Neural progenitor cell (in vitro differentiated cells): ENCODE measurements around the gene DNM1L. TPM values are rescaled to one million over a fixed set of nuclear protein-coding genes. Genes with fewer than 3 reads are reported as not detected.

Experiments
- DNase-seq: peaks from one replicate; pipeline ENCODE4 v3.0.0-alpha.2; 2016; ENCODE audit warnings: low spot score
- H2AFZ ChIP-seq: fragments of 200-600 bp; sonication (generic); replicated peaks from 2 replicates; pipeline ENCODE4 v1.6.1; 2016; ENCODE audit warnings: antibody characterized with exemption
- H3F3A ChIP-seq: fragments of 200-600 bp; sonication (generic); 2 replicates; pipeline ENCODE4 v1.6.1; 2016; ENCODE audit warnings: antibody characterized with exemption, low read depth
- H3K27ac ChIP-seq: fragments of 200-600 bp; sonication (generic); 2 replicates; pipeline ENCODE4 v1.5.1; 2016; ENCODE audit warnings: mild to moderate bottlenecking
- H3K27me3 ChIP-seq: fragments of 200-600 bp; sonication (generic); 2 replicates; pipeline ENCODE4 v1.6.1; 2016; ENCODE audit warnings: mild to moderate bottlenecking, moderate library complexity
- H3K36me3 ChIP-seq: fragments of 200-600 bp; sonication (generic); 2 replicates; pipeline ENCODE4 v1.5.1; 2016
- H3K4me1 ChIP-seq: fragments of 200-600 bp; sonication (generic); 2 replicates; pipeline ENCODE4 v1.6.1; 2016; ENCODE audit warnings: mixed run types
- H3K4me2 ChIP-seq: fragments of 200-600 bp; sonication (generic); 2 replicates; pipeline ENCODE4 v1.6.1; 2016
- H3K4me3 ChIP-seq: fragments of 200-600 bp; sonication (generic); 2 replicates; pipeline ENCODE4 v1.5.1; 2016
- H3K79me2 ChIP-seq: fragments of 200-600 bp; sonication (generic); 2 replicates; pipeline ENCODE4 v1.6.1; 2016; ENCODE audit warnings: low read depth
- H3K9ac ChIP-seq: fragments of 200-600 bp; sonication (generic); 2 replicates; pipeline ENCODE4 v1.6.1; 2016
- H3K9me3 ChIP-seq: fragments of 200-600 bp; sonication (generic); 2 replicates; pipeline ENCODE4 v1.5.1; 2016; ENCODE audit warnings: low read depth
- H4K20me1 ChIP-seq: fragments of 200-600 bp; sonication (generic); 2 replicates; pipeline ENCODE4 v1.6.1; 2016; ENCODE audit warnings: low read depth
- H3K27ac Mint-ChIP-seq: 3 replicates; pipeline ENCODE4 v1.8.0; 2021; ENCODE audit warnings: mixed read lengths
- H3K27me3 Mint-ChIP-seq: 2 replicates; pipeline ENCODE4 v1.8.0; 2022; ENCODE audit warnings: low read depth, mild to moderate bottlenecking, inconsistent platforms, moderate library complexity, mixed read lengths; ENCODE audit not compliant: insufficient read depth
- H3K36me3 Mint-ChIP-seq: 3 replicates; pipeline ENCODE4 v1.8.0; 2021; ENCODE audit warnings: mixed read lengths
- H3K4me1 Mint-ChIP-seq: 3 replicates; pipeline ENCODE4 v1.8.0; 2021; ENCODE audit warnings: mixed read lengths
- H3K4me3 Mint-ChIP-seq: 3 replicates; pipeline ENCODE4 v1.8.0; 2021; ENCODE audit warnings: mild to moderate bottlenecking, moderate library complexity, mixed read lengths
- H3K9me3 Mint-ChIP-seq: 3 replicates; pipeline ENCODE4 v1.8.0; 2020; ENCODE audit warnings: mixed read lengths
- EZH2 ChIP-seq: fragments of 200-600 bp; sonication (generic); IDR thresholded peaks from 2 replicates; pipeline ENCODE4 v1.6.1; 2017; ENCODE audit warnings: antibody characterized with exemption, mild to moderate bottlenecking, moderate library complexity
- EZH2phosphoT487 ChIP-seq: fragments of 200-600 bp; sonication (generic); IDR thresholded peaks from 2 replicates; pipeline ENCODE4 v1.6.1; 2017; ENCODE audit warnings: antibody characterized with exemption
- total RNA-seq: library from RNA; depleted of rRNA; stranded (reverse); fragments of >200 nt; gene quantifications from 2 replicates; pipeline ENCODE4 v1.2.3, GENCODE V29; 2015; ENCODE audit warnings: low replicate concordance
- TF ChIP-seq, protein P1 (sequence below): fragments of 200-600 bp; sonication (generic); IDR thresholded peaks from 2 replicates; pipeline ENCODE4 v1.5.1; 2017; ENCODE audit warnings: antibody characterized with exemption, mild to moderate bottlenecking

DNM1L gene
- total RNA-seq, 1 donor from 2014 or later, result 133 TPM

- Histone ChIP-seq H3K4me3 (no peak overlapping the region), H3K4me1 (peaks cover 6% of the 10 kb centered on the region), H2AFZ (no peak overlapping the region), H3K27ac (no peak overlapping the region), H3K4me2 (no peak overlapping the region), H3F3A (peaks cover 21% of the 10 kb centered on the region), H3K9me3 (no peaks in the 10 kb centered on the region), H3K27me3 (no peaks in the 10 kb centered on the region), H3K79me2 (no peaks in the 10 kb centered on the region), H4K20me1 (peaks cover 9% of the 10 kb centered on the region), H3K36me3 (peaks cover 36% of the 10 kb centered on the region), H3K9ac (no peak overlapping the region)
- H3K4me1 Mint-ChIP-seq, result no peaks in the 10 kb centered on the region
- H3K27ac Mint-ChIP-seq, result no peak overlapping the region
- no peaks in the 10 kb centered on the region for H3K27me3 Mint-ChIP-seq
- H3K4me3 Mint-ChIP-seq, result no peak overlapping the region
- H3K36me3 Mint-ChIP-seq, result peaks cover 26% of the 10 kb centered on the region
- TF ChIP-seq EZH2phosphoT487, result no peak
- no peak for TF ChIP-seq EZH2
- TF ChIP-seq, protein P1, sequence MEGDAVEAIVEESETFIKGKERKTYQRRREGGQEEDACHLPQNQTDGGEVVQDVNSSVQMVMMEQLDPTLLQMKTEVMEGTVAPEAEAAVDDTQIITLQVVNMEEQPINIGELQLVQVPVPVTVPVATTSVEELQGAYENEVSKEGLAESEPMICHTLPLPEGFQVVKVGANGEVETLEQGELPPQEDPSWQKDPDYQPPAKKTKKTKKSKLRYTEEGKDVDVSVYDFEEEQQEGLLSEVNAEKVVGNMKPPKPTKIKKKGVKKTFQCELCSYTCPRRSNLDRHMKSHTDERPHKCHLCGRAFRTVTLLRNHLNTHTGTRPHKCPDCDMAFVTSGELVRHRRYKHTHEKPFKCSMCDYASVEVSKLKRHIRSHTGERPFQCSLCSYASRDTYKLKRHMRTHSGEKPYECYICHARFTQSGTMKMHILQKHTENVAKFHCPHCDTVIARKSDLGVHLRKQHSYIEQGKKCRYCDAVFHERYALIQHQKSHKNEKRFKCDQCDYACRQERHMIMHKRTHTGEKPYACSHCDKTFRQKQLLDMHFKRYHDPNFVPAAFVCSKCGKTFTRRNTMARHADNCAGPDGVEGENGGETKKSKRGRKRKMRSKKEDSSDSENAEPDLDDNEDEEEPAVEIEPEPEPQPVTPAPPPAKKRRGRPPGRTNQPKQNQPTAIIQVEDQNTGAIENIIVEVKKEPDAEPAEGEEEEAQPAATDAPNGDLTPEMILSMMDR, result no peak
- H3K9me3 Mint-ChIP-seq, result no peaks in the 10 kb centered on the region
- DNase-seq, result no peak
Observed at GRCh38 chr12:32743264-32743663, 64.2 kb downstream of the DNM1L start.

- peak overlapping the region; percentile 96 for H3K4me2 ChIP-seq
- H3K4me1 ChIP-seq, result peaks cover 17% of the 10 kb centered on the region
- no peak for TF ChIP-seq EZH2
- no peak for TF ChIP-seq EZH2phosphoT487
- TF ChIP-seq, protein P1, result no peak
- H3K79me2 ChIP-seq, result peaks cover 30% of the 10 kb centered on the region
- H3K27ac ChIP-seq, result no peak overlapping the region
- peaks cover 16% of the 10 kb centered on the region for H3K36me3 ChIP-seq
- peaks cover 17% of the 10 kb centered on the region for H3K36me3 Mint-ChIP-seq
- no peak for DNase-seq
- H2AFZ ChIP-seq, result no peak overlapping the region
- H3K4me3 ChIP-seq, result peak overlapping the region; percentile 91
- no peak overlapping the region for H3K27ac Mint-ChIP-seq
- no peaks in the 10 kb centered on the region for H3K27me3 ChIP-seq
- H4K20me1 ChIP-seq, result peaks cover 3% of the 10 kb centered on the region
- no peaks in the 10 kb centered on the region for H3K9me3 ChIP-seq
- H3K9ac ChIP-seq, result no peak overlapping the region
- peaks cover 2% of the 10 kb centered on the region for H3K27me3 Mint-ChIP-seq
- peaks cover 17% of the 10 kb centered on the region for H3K4me1 Mint-ChIP-seq
- peaks cover 29% of the 10 kb centered on the region for H3F3A ChIP-seq
- H3K4me3 Mint-ChIP-seq, result peak overlapping the region; percentile 83
- no peaks in the 10 kb centered on the region for H3K9me3 Mint-ChIP-seq
Observed at GRCh38 chr12:32753605-32754004, 74.5 kb downstream of the DNM1L start.

- peaks cover 2% of the 10 kb centered on the region for H3K27me3 Mint-ChIP-seq
- no peak for DNase-seq
- no peak overlapping the region for H3K9ac ChIP-seq
Observed at GRCh38 chr12:32754111-32754510, 75.0 kb downstream of the DNM1L start.

More at GRCh38 chr12:32754111-32754510, 75.0 kb downstream of the DNM1L start:
- H3K4me2 ChIP-seq, result peak overlapping the region; percentile 96
- peaks cover 17% of the 10 kb centered on the region for H3K36me3 Mint-ChIP-seq
- H3K4me3 Mint-ChIP-seq, result peak overlapping the region; percentile 83
- peaks cover 25% of the 10 kb centered on the region for H3F3A ChIP-seq
- H3K27ac ChIP-seq, result no peak overlapping the region
- peaks cover 17% of the 10 kb centered on the region for H3K4me1 Mint-ChIP-seq
- peak overlapping the region; percentile 50 for H3K27ac Mint-ChIP-seq
- H4K20me1 ChIP-seq, result peaks cover 3% of the 10 kb centered on the region
- peaks cover 16% of the 10 kb centered on the region for H3K36me3 ChIP-seq
- H3K79me2 ChIP-seq, result peaks cover 30% of the 10 kb centered on the region
- H3K9me3 ChIP-seq, result no peaks in the 10 kb centered on the region
- H3K4me3 ChIP-seq, result peak overlapping the region; percentile 91
- no peak overlapping the region for H2AFZ ChIP-seq
- no peaks in the 10 kb centered on the region for H3K27me3 ChIP-seq
- TF ChIP-seq EZH2 (no peak), EZH2phosphoT487 (no peak)
- TF ChIP-seq, protein P1, result no peak
- H3K4me1 ChIP-seq, result peaks cover 17% of the 10 kb centered on the region
- H3K9me3 Mint-ChIP-seq, result no peaks in the 10 kb centered on the region
